K562 (cell line): ENCODE results near the gene MTF1. TPM values are rescaled to one million over a fixed set of nuclear protein-coding genes. Genes with fewer than 3 reads are reported as not detected.

ENCODE experiments used
- CBX2 ChIP-seq: fragments of 200-600 bp; sonication (generic); IDR thresholded peaks from one replicate; pipeline ENCODE4 v1.6.1; 2012; ENCODE audit warnings: mild to moderate bottlenecking, low read length, inconsistent platforms; ENCODE audit not compliant: insufficient read depth, poor library complexity, severe bottlenecking
- CREB1 ChIP-seq, 2 experiments: sonication (generic) in 1 of 2; formaldehyde crosslinking in 1 of 2; IDR thresholded peaks; 2 replicates each; pipeline versions ENCODE4 v1.6.1 to v1.8.0; 2012 to 2022; ENCODE audit warnings: inconsistent platforms in 1 of 2, mild to moderate bottlenecking in 1 of 2, missing genetic modification reagents in 1 of 2, moderate library complexity in 1 of 2
- FOXK2 ChIP-seq, 2 experiments: fragments of 450-650 bp; IDR thresholded peaks in 1 of 2; conservative IDR thresholded peaks in 1 of 2; 2 replicates each; pipeline ENCODE4 v1.6.1; 2016; ENCODE audit warnings: low read depth in 2 of 2, mild to moderate bottlenecking in 1 of 2
- KAT2B ChIP-seq: IDR thresholded peaks from one replicate; pipeline ENCODE4 v1.6.1; 2012; ENCODE audit warnings: low read depth, mild to moderate bottlenecking, control low read depth, inconsistent platforms, low read length, moderate library complexity
- MAFG ChIP-seq: fragments of 450-650 bp; conservative IDR thresholded peaks from 2 replicates; pipeline ENCODE4 v1.6.1; 2016; ENCODE audit warnings: missing genetic modification characterization, missing compliant biosample characterization
- NEUROD1 ChIP-seq: fragments of 150-350 bp; IDR thresholded peaks from 2 replicates; pipeline ENCODE4 v1.6.1; 2014; ENCODE audit warnings: borderline replicate concordance, low read length, low read depth; ENCODE audit not compliant: partially characterized antibody
- NR1H2 ChIP-seq: sonication (generic); formaldehyde crosslinking; IDR thresholded peaks from 2 replicates; pipeline ENCODE4 v1.4.0; 2020; ENCODE audit warnings: mild to moderate bottlenecking, missing genetic modification reagents
- RCOR1 ChIP-seq, 2 experiments: IDR thresholded peaks; 2 replicates each; pipeline ENCODE4 v1.6.1; 2012; ENCODE audit warnings: low read depth in 2 of 2, low read length in 2 of 2, borderline replicate concordance in 1 of 2, improper control_type of control experiment in 1 of 2
- TCFL5 ChIP-seq: fragments of 250-450 bp; sonication (Bioruptor Pico); conservative IDR thresholded peaks from 2 replicates; pipeline ENCODE4 v1.6.1; 2021; ENCODE audit warnings: mild to moderate bottlenecking, moderate library complexity, matching md5 sums
- ZKSCAN1 ChIP-seq: fragments of 150-350 bp; IDR thresholded peaks from 2 replicates; pipeline ENCODE4 v1.6.1; 2016; ENCODE audit warnings: low read depth, low read length
- ZNF316 ChIP-seq: fragments of 450-650 bp; IDR thresholded peaks from 2 replicates; pipeline ENCODE4 v1.6.1; 2016
- polyA plus RNA-seq, 8 experiments: library from polyadenylated mRNA; depleted of rRNA in 4 of 8; stranded (reverse) in 5 of 8; unstranded in 3 of 8; fragments of >200 nt; fragmentation: Nextera tagmentation in 2 of 8; fragmentation: Illumina TruSeq in 1 of 8; extraction: Ambion mirVana in 2 of 8; extraction: Trizol in 1 of 8; gene quantifications; 2 replicates each; pipeline versions ENCODE4 v1.2.1 to v1.2.3, GENCODE V29; 2011 to 2014; ENCODE audit warnings: inconsistent platforms in 1 of 8, missing spikeins in 1 of 8
- total RNA-seq, 7 experiments: library from RNA; depleted of rRNA in 6 of 7; stranded (reverse); fragments of >200 nt in 6 of 7; fragmentation: Illumina TruSeq in 2 of 7; extraction: Trizol in 2 of 7; gene quantifications; 2 replicates each; pipeline versions ENCODE4 v1.2.1 to v1.2.3, GENCODE V29; 2011 to 2021; ENCODE audit warnings: low replicate concordance in 1 of 7
- TF ChIP-seq, protein P1 (sequence below), 3 experiments: IDR thresholded peaks in 2 of 3; conservative IDR thresholded peaks in 1 of 3; 2 replicates each; pipeline ENCODE4 v1.5.1; 2011 to 2012; ENCODE audit warnings: low read length in 3 of 3, mild to moderate bottlenecking in 3 of 3, control low read depth in 2 of 3, improper control_type of control experiment in 1 of 3, inconsistent platforms in 1 of 3, low read depth in 1 of 3, mixed read lengths in 1 of 3, moderate library complexity in 1 of 3; ENCODE audit not compliant: insufficient read depth in 2 of 3
- TF ChIP-seq, protein P2 (sequence below), 2 experiments: fragments of 450-650 bp in 1 of 2; sonication (generic) in 1 of 2; formaldehyde crosslinking in 1 of 2; IDR thresholded peaks in 1 of 2; conservative IDR thresholded peaks in 1 of 2; 2 replicates each; pipeline versions ENCODE4 v1.6.1 to v1.8.1; 2016 to 2023; ENCODE audit warnings: mild to moderate bottlenecking in 2 of 2, moderate library complexity in 2 of 2, inconsistent platforms in 1 of 2, missing genetic modification reagents in 1 of 2
- TF ChIP-seq, protein P3 (sequence below): IDR thresholded peaks from 2 replicates; pipeline ENCODE4 v1.6.1; 2011; ENCODE audit warnings: borderline replicate concordance, low read depth, mild to moderate bottlenecking, moderate library complexity, low read length; ENCODE audit not compliant: insufficient read depth, poor library complexity, severe bottlenecking
- TF ChIP-seq, protein P4 (sequence below): sonication (generic); formaldehyde crosslinking; IDR thresholded peaks from 2 replicates; pipeline ENCODE4 v1.8.0; 2023; ENCODE audit warnings: mild to moderate bottlenecking, missing genetic modification reagents
- TF ChIP-seq, protein P5 (sequence below): fragments of 250-450 bp; sonication (Bioruptor Pico); IDR thresholded peaks from 2 replicates; pipeline ENCODE4 v1.8.0; 2022; ENCODE audit warnings: moderate library complexity, mild to moderate bottlenecking, inconsistent platforms

MTF1 gene
- total and polyA plus RNA-seq, 9 of the 15 experiments (the other 6 are each of a cell fraction or from before 2014, with no cell fraction given) = 1.1 to 12.2 (median 4.3) TPM

DNA sequence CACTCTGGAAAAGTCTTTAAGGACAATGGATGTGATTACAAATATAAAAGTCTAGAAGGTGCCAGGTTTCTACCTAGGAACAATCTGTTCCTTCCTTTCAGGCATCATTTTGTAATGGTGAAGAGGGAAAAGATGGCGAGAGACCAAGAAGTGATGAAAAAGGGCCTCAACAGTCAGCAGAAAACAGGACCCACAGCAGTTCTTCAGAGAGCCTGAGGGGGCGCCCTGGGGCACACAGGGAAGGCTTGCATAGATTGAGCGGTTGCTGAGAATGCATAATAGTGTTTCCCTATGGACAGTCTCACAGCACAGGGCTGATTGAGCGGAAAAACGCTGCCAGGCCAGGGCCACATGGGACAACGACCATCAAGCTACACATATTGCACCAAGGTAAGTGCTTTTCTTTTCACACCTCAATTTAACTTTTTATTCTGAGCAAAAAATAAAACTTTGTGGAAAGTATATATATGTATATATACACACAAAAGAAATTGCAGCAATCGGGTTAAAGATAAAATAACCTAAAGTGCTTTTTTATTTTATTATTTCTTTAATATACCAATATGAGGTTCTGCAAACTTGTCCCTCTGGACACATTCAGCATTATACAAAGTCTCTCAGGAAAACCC is 48.3 kb downstream of the MTF1 start (continued):
- peak; percentile 95 for TF ChIP-seq ZNF316
- TF ChIP-seq NR1H2 (CRISPR knock-in tag) = no peak
- TF ChIP-seq KAT2B = no peak
- TF ChIP-seq, protein P1, sequence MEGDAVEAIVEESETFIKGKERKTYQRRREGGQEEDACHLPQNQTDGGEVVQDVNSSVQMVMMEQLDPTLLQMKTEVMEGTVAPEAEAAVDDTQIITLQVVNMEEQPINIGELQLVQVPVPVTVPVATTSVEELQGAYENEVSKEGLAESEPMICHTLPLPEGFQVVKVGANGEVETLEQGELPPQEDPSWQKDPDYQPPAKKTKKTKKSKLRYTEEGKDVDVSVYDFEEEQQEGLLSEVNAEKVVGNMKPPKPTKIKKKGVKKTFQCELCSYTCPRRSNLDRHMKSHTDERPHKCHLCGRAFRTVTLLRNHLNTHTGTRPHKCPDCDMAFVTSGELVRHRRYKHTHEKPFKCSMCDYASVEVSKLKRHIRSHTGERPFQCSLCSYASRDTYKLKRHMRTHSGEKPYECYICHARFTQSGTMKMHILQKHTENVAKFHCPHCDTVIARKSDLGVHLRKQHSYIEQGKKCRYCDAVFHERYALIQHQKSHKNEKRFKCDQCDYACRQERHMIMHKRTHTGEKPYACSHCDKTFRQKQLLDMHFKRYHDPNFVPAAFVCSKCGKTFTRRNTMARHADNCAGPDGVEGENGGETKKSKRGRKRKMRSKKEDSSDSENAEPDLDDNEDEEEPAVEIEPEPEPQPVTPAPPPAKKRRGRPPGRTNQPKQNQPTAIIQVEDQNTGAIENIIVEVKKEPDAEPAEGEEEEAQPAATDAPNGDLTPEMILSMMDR (IDR thresholded peaks at IDR 0.05 in 2 of 3, conservative IDR thresholded peaks at IDR 0.05 in 1 of 3; ENCODE audit: insufficient read depth in 2 of 3, low read depth in 1 of 3, low read length in 3 of 3) = peak; percentile 90 to 99 (median 96)
- TF ChIP-seq ZKSCAN1 = 0 out of 2 replicates have a peak, but pooled peaks have one; percentile 33
- peak; percentile 48 to 80; a peak in 1 of 4 replicates for TF ChIP-seq RCOR1 (IDR thresholded peaks at IDR 0.05; ENCODE audit: borderline replicate concordance in 1 of 2, low read depth in 2 of 2, low read length in 2 of 2)
- TF ChIP-seq, protein P2, sequence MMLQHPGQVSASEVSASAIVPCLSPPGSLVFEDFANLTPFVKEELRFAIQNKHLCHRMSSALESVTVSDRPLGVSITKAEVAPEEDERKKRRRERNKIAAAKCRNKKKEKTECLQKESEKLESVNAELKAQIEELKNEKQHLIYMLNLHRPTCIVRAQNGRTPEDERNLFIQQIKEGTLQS (IDR thresholded peaks at IDR 0.05) = no peak
- TF ChIP-seq, protein P2 (CRISPR knock-in tag; conservative IDR thresholded peaks at IDR 0.05) = peak; percentile 51; the same call in 1 of the 2 replicates
- TF ChIP-seq, protein P3, sequence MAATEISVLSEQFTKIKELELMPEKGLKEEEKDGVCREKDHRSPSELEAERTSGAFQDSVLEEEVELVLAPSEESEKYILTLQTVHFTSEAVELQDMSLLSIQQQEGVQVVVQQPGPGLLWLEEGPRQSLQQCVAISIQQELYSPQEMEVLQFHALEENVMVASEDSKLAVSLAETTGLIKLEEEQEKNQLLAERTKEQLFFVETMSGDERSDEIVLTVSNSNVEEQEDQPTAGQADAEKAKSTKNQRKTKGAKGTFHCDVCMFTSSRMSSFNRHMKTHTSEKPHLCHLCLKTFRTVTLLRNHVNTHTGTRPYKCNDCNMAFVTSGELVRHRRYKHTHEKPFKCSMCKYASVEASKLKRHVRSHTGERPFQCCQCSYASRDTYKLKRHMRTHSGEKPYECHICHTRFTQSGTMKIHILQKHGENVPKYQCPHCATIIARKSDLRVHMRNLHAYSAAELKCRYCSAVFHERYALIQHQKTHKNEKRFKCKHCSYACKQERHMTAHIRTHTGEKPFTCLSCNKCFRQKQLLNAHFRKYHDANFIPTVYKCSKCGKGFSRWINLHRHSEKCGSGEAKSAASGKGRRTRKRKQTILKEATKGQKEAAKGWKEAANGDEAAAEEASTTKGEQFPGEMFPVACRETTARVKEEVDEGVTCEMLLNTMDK = peak; percentile 80
- TF ChIP-seq FOXK2 (conservative IDR thresholded peaks at IDR 0.05 in 1 of 2, IDR thresholded peaks at IDR 0.05 in 1 of 2; ENCODE audit: low read depth in 2 of 2) = peak; percentile 23 to 35; a peak in 1 of 4 replicates
- TF ChIP-seq, protein P4, sequence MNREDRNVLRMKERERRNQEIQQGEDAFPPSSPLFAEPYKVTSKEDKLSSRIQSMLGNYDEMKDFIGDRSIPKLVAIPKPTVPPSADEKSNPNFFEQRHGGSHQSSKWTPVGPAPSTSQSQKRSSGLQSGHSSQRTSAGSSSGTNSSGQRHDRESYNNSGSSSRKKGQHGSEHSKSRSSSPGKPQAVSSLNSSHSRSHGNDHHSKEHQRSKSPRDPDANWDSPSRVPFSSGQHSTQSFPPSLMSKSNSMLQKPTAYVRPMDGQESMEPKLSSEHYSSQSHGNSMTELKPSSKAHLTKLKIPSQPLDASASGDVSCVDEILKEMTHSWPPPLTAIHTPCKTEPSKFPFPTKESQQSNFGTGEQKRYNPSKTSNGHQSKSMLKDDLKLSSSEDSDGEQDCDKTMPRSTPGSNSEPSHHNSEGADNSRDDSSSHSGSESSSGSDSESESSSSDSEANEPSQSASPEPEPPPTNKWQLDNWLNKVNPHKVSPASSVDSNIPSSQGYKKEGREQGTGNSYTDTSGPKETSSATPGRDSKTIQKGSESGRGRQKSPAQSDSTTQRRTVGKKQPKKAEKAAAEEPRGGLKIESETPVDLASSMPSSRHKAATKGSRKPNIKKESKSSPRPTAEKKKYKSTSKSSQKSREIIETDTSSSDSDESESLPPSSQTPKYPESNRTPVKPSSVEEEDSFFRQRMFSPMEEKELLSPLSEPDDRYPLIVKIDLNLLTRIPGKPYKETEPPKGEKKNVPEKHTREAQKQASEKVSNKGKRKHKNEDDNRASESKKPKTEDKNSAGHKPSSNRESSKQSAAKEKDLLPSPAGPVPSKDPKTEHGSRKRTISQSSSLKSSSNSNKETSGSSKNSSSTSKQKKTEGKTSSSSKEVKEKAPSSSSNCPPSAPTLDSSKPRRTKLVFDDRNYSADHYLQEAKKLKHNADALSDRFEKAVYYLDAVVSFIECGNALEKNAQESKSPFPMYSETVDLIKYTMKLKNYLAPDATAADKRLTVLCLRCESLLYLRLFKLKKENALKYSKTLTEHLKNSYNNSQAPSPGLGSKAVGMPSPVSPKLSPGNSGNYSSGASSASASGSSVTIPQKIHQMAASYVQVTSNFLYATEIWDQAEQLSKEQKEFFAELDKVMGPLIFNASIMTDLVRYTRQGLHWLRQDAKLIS (CRISPR knock-in tag) = 0 out of 2 replicates have a peak, but pooled peaks have one; percentile 61
- no peak for TF ChIP-seq CBX2
- TF ChIP-seq CREB1 (IDR thresholded peaks at IDR 0.05) = no peak
- TF ChIP-seq CREB1 (CRISPR knock-in tag; IDR thresholded peaks at IDR 0.05) = peak; percentile 42; the same call in 1 of the 2 replicates
- TF ChIP-seq, protein P5, sequence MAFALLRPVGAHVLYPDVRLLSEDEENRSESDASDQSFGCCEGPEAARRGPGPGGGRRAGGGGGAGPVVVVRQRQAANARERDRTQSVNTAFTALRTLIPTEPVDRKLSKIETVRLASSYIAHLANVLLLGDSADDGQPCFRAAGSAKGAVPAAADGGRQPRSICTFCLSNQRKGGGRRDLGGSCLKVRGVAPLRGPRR (CRISPR knock-in tag) = no peak
- TF ChIP-seq NEUROD1 = peak; percentile 59
- TF ChIP-seq TCFL5 (CRISPR knock-in tag) = no peak
- peak; percentile 88 for TF ChIP-seq MAFG (tag)
